HG02678 (cell line): Measurements from ENCODE around the gene TPST2.
"Not testable (repeated sequence)": the region's sequence is repeated elsewhere in the genome, so short reads cannot be mapped to it uniquely, and the experiment has no call there.

Source experiments
- ATAC-seq: cut with Tn5 transposase; IDR thresholded peaks from one replicate; pipeline ENCODE4 v1.9.1; 2021; ENCODE audit warnings: mild to moderate bottlenecking, moderate library complexity; ENCODE audit not compliant: unreplicated experiment

TPST2 gene

DNA sequence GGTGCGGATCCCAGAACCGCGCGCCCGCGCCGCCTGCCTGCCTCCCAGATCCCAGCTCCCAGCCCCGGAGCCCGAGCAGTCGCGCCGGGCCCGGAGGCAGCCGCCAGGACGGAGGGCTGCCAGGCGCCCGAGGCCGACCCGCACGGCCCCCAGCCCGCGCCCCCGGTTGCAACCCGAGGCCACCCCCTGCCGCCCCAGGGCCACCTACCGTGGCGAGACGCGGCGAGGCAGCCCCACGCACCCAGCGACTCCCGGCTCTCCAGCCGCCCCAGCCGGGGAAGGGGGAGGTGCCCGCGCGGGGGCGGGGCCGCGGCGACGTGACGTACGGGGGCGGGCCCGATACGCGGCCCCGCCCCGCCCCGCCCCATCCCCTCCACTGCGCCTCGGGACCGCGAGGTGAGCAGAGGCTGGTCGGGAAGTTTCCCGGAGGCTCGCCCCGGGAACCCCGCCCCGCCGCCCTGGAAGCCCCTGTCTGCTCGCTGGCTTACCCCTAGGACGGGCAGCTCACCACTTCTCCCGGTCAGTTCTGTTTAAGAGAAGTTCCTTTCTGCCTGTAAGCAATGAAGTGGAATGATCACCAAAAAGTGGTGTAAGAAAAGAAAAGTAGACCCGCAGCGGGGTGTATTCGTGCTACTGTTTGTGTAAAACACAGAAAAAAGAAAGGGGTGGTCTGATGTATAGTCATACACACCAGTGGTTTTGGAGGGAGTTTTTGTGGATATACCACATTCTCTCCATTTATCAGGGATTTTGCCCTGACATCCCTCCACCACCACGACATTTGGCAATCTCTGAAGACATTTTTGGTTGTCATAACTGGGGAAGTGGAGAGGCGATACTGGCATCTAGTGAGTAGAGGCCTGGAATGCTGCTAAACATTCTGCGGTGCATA, at the start of gene TPST2:
Gene TPST2 (minus strand): TSS at position 288 of the 892 bp plus-strand sequence. CDS start 48,502 bp downstream, outside the sequence.
- ATAC-seq: peak; percentile 83

DNA sequence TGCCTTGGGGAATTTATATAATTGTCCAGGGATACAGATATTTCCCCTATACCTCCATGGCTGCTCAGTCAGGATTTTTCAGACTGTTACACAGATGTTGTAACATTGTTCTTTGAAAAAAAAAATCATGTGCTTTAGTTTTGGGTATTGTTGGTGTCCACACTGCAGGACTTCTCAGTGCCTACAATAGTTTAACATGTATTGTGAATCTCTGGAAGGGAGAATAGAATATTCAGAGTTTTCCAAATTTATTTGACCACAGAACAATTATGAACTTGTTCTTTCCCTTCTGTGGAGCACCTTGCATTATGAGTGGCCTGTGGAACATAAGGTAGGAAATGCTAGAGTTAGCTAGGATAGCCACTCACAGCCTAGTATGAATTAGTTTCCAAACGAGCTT, 46.4 kb upstream of the TPST2 start:
- ATAC-seq: no peak

DNA sequence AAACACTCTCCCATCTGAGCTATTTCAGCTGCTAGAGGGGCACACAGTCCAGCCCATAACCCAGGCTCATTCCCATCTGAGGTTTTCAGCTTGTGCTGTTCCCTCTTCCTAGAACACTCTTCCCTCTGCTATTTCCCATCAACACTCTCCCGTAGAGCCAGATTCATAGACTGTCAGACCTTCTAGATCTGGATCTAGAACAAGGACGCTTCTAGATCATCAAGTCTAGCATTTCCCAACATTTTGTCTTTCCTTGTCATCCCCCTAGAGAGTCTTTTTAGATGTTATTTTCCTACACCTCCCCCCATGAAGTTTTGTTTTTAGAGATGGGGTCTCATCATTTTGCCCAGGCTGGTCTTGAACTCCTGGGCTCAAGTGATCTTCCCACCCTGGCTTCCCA, 45.2 kb upstream of the TPST2 start:
- no peak for ATAC-seq

DNA sequence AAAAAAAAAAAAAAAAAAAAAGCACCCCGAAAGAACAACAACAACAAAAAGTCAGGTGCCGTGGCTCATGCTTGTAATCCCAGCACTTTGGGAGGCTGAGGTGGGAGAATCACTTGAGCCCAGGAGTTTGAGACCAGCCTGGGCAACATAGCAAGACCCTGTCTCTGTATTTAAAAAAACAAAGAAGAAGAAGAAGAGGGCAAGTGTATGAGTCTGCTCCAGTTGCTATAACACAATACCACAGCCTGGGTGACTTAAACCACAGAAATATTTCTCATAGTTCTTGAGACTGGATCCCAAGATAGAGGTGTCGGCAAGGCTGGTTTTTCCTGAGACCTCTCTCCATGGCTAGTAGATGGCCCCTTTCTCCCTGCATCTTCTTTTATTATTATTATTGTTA, 44.3 kb upstream of the TPST2 start:
- ATAC-seq: no peak

DNA sequence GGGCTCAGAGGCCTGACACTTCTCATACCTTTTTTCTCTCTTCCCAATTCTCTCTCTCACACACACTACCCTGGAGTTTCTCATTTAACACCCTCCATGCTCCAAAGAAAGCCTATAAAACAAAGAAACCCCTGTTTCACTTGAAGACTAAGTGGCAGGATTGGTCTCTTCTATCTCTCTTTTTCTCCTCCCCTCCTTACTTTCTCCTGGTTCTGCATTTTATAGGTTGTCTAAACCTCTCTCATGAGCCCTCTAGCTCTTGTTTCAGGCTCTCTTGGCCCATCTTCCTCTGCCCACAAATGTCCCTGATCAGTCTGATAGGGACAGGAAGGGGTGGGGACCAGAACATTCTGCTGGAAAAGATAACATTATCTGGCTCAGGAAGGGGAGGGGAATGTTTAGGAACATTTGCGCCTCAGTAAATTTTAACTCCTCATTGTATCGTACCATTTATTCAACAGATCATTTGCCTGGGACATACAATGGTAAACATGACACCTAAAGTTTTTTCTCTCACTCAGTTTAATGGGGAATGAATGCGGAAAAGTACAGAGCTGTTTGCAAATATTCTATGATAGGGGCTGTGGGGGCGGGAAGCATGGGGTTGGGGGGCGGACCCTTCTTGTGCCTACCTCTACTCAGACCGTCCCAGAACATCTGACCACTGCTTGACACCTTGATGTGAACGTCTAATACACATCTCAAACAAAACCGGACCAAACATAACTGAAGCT, 42.7 kb upstream of the TPST2 start:
- no peak for ATAC-seq

DNA sequence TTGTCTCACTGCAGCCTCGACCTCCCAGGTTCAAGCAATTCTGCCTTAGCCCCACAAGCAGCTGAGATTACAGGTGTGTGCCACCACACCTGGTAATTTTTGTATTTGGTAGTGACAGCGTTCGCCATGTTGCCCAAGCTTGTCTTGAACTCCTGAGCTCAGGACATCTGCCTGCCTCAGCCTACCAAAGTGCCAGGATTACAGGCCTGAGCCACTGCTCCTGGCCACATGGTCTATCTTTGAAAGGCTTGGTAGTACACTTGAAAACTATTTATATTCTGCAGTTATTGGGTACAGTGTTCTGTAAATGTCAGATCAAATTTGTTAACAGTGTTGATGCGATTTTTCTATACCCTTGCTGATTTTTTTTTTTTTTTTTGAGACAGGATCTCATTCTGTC, 41.4 kb upstream of the TPST2 start:
- no peak for ATAC-seq

DNA sequence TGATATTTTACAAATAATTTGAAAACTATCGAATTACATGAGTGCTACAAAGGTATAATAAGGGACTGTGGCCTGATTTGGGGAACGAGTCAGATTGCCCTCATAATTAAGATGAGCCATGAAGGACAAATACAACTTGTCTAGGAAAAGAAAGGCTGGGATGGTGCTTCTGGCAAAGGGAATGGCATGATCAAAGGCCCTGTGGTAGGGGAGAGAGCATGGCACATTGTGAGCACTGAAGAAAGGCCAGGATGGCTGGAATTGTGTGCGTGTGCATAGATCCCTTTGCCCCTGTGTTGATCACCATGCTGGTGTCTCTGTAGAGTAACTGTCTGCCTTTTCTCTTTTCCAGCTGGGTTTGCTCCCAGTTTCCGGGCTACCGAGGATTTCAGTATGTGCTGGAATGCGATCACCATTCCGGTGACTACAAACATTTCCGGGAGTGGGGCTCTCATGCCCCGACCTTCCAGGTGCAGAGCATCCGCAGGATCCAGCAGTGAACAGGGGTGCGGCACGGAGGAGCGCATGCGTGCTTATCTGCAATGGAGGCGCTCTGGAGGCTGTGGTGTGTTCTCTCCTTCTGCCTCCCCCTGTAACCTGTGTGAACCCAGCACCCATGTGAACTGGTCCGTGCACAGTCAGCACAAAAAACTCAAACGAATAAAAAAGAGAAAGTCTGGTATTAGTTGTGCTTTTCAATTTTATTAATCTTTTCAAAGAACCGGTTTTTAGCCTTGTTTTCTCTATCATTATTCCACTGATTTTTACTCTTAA, 40.2 kb upstream of the TPST2 start:
- no peak for ATAC-seq

DNA sequence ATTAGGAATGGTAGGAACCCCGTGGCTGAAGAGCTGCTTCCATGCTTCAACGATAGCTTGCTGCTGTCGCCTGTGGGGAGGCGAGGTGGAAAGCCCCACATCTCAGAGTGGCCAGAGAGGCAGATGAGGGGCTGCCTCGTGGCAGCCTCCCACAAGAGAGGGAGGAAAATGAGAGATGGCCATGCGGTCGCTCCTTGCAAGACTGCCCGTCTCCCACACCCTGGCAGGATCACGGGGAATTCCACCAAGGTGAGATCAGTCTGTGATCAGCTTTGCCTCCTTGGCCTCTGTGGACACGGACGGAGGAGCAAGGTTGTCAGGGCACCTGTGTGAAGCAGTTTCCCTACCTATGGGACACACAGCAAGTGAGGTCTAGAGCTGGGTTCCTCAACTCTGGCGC, 34.9 kb upstream of the TPST2 start:
- ATAC-seq: no peak

DNA sequence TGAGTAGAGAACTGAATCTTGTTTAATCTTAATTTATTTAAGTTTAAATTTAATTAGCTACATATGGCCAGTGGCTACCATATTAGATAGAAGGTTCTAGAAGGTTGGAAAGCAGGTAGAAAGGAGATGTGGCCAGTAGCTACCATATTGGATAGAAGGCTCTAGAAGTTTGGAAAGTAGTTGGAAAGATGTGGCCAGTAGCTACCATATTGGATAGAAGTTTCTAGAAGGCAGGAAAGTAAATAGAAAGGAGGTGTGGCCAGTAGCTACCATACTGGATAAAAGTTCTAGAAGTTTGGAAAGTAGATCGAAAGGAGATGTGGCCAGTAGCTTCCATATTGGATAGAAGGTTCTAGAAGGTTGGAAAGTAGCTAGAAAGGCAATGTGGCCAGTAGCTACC, 34.1 kb upstream of the TPST2 start:
- no peak for ATAC-seq

DNA sequence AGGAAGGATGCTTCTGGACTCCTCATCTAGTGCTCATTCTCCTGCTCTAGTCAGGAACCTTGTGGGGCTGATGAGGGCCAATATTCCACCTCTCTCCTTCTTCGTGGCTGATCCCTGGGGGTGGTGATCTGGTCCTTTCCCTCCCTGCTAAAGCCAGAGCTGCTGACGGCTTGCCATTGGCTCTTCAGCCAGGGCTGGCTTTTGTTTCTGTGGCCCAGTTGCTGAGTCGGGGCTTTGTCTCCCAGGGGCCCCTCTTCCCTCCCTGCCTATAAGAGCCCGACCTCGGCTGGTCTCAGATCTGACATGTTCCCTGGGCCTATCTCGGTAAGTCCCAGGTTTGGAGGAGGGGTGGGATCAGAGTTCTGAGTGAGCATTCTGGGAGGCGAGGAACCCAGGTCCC, 31.7 kb upstream of the TPST2 start, which contains the start of gene CRYBA4:
Gene CRYBA4 (plus strand): TSS at position 301 of the 400 bp plus-strand sequence. CDS start 634 bp downstream, outside the sequence.
- no peak for ATAC-seq

DNA sequence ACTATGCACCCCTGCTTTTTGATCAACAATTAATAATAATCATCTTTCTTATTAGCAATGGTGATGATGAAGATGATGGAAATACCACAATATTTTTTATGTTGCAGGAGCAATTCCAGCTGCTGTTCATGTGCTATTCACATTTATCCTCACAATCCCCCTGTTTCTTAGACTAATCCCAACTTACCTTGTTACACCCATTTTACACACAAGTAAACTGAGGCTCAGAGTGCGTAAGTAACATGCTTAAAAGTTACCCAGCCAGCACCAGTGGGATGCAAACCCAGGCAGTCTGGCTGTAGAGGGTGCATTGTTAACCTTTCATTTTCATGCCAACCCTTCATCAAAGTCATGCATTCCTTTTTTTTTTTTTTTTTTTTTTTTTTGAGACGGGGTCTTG, 30.3 kb upstream of the TPST2 start:
- no peak for ATAC-seq

DNA sequence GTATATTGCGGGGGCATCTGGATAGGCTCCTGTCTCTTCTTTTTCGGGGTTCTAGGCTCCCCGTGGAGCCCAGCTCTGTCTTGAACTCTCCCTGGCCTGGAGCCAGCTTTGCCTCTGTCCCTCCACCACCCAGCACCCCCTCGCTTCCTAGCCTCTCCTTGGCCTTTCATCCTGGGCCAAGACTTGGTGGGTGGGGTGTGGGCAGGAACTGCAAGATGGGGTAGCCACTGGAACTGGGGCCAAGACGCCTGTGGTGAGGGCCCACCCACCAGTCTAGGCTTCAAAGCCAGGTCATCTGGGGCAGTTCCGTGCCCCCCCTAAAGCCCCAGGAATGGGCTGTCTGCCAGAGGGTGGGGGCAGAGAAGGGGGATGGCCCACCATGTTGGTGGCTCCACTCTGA, 29.6 kb upstream of the TPST2 start:
- no peak for ATAC-seq

DNA sequence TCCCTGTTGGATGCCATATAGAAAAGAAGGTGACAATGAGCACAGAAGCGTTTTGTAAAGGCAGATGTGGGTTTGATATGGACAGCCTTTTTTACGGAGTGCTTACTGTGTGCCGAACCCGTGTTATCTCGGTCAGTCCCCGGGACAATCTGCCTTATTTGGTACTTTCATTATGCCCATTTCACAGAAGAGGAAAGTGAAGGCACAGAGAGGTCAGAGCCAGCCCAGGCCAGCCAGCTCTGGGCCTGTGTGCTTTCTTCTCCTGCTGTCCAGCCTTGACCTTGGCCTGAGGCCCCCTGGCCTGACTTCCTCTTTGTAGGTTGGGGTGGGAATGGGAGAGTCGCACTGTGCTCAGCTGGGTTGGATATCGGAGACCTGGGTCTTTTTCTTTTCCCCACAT, 28.5 kb upstream of the TPST2 start:
- no peak for ATAC-seq

DNA sequence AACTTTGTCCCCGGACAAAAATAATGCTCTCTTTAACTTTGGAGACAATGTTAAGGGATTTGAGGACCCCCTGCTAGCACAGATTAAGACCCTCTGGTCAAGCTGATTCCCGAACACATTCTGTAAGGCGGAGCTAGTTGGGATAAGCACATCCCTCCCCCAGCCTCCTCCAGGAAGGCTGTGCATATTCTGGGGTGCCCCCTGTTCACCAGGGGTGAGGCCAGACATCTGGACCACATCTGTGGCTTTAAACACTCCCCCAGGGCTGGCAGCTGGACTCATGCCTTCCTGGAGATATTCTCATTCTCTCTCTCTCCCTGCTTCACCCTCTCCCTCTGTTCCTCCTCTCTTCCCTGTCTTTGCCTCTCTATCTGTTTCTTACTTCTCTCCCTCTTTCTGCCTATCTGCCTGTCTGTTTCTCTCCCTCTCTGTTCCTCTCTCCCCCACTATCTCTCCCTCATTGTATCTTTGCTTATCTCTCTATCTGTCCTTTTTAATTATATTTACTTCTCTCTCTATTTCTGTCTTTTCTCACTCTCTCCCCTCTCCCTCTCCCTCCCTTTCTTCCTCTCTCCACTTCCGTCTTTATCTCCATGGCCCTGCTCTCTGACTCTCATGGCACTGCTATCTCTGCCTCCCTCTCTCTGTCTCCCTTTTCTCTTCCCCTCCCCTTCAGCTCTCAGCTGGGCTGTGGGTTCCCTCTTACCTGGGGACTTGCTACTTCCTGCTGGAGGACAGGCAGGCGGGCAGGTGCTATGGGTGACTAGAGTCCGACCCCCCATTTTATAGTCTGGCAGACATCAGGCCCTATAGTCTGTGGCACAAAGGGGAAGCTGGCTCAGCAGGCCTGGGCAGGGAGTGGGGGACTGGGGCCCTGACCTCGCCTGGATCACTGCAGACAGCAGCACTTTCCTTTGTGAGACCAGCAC, 27.6 kb upstream of the TPST2 start, which contains the start of gene CRYBB1:
Gene CRYBB1 (minus strand): TSS at position 757 of the 929 bp plus-strand sequence. CDS start 1,708 bp downstream, outside the sequence.
- ATAC-seq: no peak

DNA sequence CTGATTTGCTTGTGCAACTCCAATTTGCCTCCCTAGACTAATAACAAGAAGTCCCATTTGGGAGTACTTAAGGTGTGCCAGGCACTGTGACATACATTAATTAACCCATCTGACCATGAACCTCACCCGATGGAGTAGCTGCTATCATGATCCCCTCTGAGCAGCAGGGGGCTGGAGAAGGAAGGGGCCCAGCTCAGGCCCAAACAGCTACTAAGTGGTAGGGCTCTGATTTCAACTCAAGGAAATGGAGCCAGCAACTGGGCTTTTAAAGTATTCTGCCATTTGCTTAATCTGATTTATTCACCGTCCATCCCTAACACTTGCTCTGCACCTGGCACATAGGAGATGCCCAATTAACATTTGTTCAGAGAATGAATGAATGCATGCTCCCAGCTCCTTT, 26.7 kb upstream of the TPST2 start:
- no peak for ATAC-seq

DNA sequence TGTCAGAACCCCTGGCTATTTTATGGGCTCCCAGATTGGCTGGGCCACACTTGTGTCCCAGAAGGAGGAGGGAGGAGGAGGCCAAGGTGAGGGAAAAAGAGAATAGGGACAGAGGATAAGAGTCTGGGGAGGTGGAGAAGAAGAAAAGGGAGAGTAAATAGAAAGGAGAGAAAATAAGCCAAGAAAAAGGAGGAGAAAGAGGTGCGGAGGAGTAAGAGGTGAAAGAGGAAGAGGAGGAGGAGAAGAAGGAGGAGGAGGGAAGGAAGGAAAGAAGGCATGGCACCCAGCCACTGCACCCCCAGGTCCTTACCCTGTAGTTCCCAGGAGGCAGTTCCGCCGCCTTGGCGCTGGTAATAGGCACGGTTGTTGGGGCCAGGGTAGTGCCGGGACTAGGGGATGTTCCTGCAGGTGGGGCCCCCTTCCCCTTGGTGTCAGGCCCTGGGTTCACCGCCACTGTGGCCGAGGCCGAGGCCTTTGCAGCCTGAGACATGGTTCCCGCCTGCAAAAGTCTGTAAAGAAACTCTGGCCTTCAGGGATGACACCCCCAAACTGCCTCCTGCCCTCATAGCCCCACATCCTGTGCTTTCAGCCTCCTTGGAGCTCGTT, 26.0 kb upstream of the TPST2 start:
- no peak for ATAC-seq

DNA sequence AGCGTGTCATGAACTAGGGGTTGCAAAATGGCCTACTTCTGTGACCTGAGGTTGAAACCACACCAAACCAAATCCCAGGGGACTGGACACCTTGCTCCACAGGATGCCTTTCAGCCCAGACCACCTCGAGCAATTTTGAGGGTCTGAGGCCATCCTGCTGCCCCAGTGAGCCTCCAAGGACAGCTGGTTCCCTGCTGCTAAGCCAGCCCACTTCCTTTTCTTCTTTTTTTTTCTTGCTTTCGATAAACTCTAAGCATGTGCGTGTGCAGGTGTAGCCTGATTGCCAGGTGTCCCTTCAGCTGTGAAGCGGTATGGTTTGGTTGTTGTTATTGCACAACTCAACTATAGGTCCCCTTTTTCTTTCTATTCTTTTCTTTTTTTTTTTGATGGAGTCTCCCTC, 25.2 kb upstream of the TPST2 start:
- ATAC-seq: peak; percentile 62

DNA sequence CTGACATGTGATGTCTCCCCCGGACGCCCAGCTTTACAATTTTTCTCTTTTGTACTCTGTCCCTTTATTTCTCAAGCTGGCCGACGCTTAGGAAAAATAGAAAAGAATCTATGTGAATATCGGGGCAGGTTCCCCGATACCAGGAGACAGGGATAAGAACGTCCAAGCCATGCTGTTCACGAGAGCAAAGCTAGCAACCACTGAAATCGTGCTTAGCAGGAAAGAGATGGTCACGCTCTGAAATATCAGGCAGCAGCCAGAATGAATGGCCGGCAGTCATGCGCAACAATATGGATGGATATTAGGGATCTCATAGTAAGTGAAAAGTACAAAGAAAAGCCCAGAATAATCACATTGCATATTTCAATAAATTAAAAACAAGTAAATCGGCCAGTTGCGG, 24.4 kb upstream of the TPST2 start:
- ATAC-seq: no peak

DNA sequence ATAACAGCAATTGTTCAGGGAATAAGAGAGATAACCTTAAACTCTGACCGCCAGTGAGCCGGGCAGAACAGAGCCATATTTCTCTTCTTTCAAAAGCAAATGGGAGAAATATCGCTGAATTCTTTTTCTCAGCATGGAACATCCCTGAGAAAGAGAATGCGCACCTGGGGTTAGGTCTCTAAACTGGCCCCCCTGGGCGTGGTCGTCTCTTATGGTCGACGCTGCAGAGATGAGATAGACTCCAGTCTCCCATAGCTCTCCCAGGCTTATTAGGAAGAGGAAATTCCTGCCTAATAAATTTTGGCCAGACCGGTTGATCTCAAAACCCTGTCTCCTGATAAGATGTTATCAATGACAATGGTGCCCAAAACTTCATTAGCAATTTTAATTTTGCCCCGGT, 23.8 kb upstream of the TPST2 start:
- ATAC-seq: not testable (repeated sequence)

DNA sequence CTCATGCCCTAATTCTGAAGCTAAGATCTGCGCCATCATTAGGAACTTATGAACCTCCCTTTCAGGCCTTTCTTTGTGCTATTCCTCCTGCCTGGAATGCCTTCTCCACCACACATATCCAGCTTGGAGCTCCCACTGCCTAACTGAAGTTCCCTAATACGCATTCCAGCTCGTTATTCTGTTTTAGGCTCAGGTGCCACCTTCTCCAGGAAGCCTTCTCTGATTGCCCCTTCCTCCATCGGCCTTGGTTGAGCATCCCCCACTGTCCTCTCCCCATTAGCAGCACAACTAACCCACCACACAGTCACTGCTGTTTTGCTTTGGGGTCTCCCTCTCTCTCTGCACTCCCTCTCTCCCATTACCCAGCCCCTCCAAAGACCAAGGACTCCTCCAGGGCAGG, 22.7 kb upstream of the TPST2 start:
- ATAC-seq: no peak
